Neutrophil (primary cell): ENCODE measurements around the gene TMEM221.

ENCODE experiments used
- H3K27ac ChIP-seq: fragments of 200-600 bp; sonication (generic); 2 replicates; pipeline ENCODE4 v1.5.1; 2016; ENCODE audit warnings: mild to moderate bottlenecking, moderate library complexity
- H3K27me3 ChIP-seq: fragments of 200-600 bp; sonication (generic); 2 replicates; pipeline ENCODE4 v1.6.0; 2016; ENCODE audit warnings: mild to moderate bottlenecking
- H3K36me3 ChIP-seq: fragments of 200-600 bp; sonication (generic); 2 replicates; pipeline ENCODE4 v1.5.1; 2017
- H3K4me1 ChIP-seq, 2 experiments: fragments of 200-600 bp in 1 of 2; sonication (generic) in 1 of 2; 1 replicate in 1 of 2; 2 replicates in 1 of 2; pipeline versions ENCODE4 v1.5.1 to v1.6.1; 2013 to 2016; ENCODE audit warnings: low read depth in 1 of 2, low read length in 1 of 2, mild to moderate bottlenecking in 1 of 2, moderate library complexity in 1 of 2; ENCODE audit not compliant: control insufficient read depth in 1 of 2, insufficient read depth in 1 of 2
- H3K4me3 ChIP-seq, 2 experiments: fragments of 200-600 bp in 1 of 2; sonication (generic) in 1 of 2; 1 replicate in 1 of 2; 2 replicates in 1 of 2; pipeline ENCODE4 v1.5.1; 2013 to 2016; ENCODE audit warnings: low read depth in 1 of 2, low read length in 1 of 2, mild to moderate bottlenecking in 1 of 2, moderate library complexity in 1 of 2
- H3K9me3 ChIP-seq: fragments of 200-600 bp; sonication (generic); 2 replicates; pipeline ENCODE4 v1.5.1; 2016
- CTCF ChIP-seq: fragments of 200-600 bp; sonication (generic); IDR thresholded peaks from 2 replicates; pipeline ENCODE4 v1.5.1; 2016; ENCODE audit warnings: antibody characterized with exemption

The TMEM221 gene

GRCh38 chr19:17469481-17470067 lies 21.1 kb upstream of the TMEM221 start:
- H3K27ac ChIP-seq, result peak overlapping the region; percentile 13
- no peak for TF ChIP-seq CTCF
- H3K4me3 ChIP-seq, result peak overlapping the region; percentile 73 to 74
- no peaks in the 10 kb centered on the region for H3K36me3 ChIP-seq
- H3K4me1 ChIP-seq, result peaks cover 11 to 19% of the 10 kb centered on the region in 2 experiments
- H3K27me3 ChIP-seq, result peaks cover 60% of the 10 kb centered on the region
- H3K9me3 ChIP-seq, result no peaks in the 10 kb centered on the region

GRCh38 chr19:17469092-17469480 lies 20.6 kb upstream of the TMEM221 start:
- no peak for TF ChIP-seq CTCF
- H3K9me3 ChIP-seq, result no peaks in the 10 kb centered on the region
- peaks cover 62% of the 10 kb centered on the region for H3K27me3 ChIP-seq
- peaks cover 11 to 19% of the 10 kb centered on the region in 2 experiments for H3K4me1 ChIP-seq
- H3K4me3 ChIP-seq, result peak overlapping the region; percentile 73 to 74
- peak overlapping the region; percentile 13 for H3K27ac ChIP-seq
- H3K36me3 ChIP-seq, result no peaks in the 10 kb centered on the region

- Histone ChIP-seq H3K9me3 (no peaks in the 10 kb centered on the region), H3K4me3 (no peak overlapping the region), H3K27me3 (peaks cover 65% of the 10 kb centered on the region), H3K4me1 (peaks cover 11 to 19% of the 10 kb centered on the region in 2 experiments), H3K27ac (no peak overlapping the region), H3K36me3 (no peaks in the 10 kb centered on the region)
- no peak for TF ChIP-seq CTCF
Measured at GRCh38 chr19:17468302-17469091, 20.0 kb upstream of the TMEM221 start.

GRCh38 chr19:17467471-17468301 lies 19.2 kb upstream of the TMEM221 start:
- Histone ChIP-seq H3K27ac (no peak overlapping the region), H3K36me3 (no peaks in the 10 kb centered on the region), H3K27me3 (peaks cover 60% of the 10 kb centered on the region), H3K4me1 (peaks cover 11 to 19% of the 10 kb centered on the region in 2 experiments), H3K9me3 (no peaks in the 10 kb centered on the region), H3K4me3 (no peak overlapping the region)
- TF ChIP-seq CTCF, result no peak

- H3K27me3 ChIP-seq, result peaks cover 48% of the 10 kb centered on the region
- no peaks in the 10 kb centered on the region for H3K36me3 ChIP-seq
- no peak overlapping the region for H3K4me3 ChIP-seq
- H3K9me3 ChIP-seq, result no peaks in the 10 kb centered on the region
- H3K27ac ChIP-seq, result no peak overlapping the region
- peaks cover 11 to 19% of the 10 kb centered on the region in 2 experiments for H3K4me1 ChIP-seq
- no peak for TF ChIP-seq CTCF
Measured at GRCh38 chr19:17466487-17466850, 18.0 kb upstream of the TMEM221 start.
